ENCODE results near the gene TRMT1. TPM values are rescaled to one million over a fixed set of nuclear protein-coding genes. Genes with fewer than 3 reads are reported as not detected.

The TRMT1 gene
- total RNA-seq, 2 experiments from 2014 or later = 43.2 to 50.2 TPM

DNA sequence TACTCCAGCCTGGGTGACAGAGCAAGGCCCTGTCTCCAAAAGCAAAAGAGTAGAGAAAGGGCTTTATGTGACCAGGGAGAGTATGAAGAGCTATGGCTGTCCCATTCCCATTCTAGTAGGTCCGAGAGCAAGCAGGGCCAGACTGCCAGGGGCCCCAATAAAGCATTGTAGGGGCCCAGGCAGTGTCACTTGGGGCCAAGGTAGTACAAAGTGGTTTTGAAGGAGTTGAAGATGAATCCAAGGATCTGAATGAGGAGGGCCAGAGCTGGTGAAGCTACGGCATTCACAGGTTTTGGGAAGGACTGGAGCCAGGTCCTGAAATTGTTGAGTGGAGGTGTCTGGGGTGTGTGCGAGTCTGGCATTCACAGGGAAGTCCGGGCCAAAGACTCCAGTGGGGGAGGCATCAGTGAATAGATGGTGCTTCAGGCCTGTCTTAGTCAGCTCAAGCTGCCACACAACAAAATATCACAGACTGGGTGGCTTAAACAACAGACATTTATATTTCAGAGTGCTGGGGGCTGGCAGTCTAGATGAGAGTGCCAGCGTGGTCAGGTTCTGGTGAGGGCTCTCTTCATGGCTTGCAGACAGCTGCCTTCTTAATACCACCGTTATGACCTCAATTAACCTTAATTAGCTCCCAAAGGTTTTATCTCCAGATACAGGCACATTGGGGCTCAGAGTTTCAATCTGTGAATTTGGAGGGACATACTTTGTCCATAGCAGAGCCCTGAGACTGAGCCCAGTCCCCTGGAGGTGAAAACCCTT is 11.5 kb upstream of the TRMT1 start:
- no peaks in the 10 kb centered on the region for H3K27me3 Mint-ChIP-seq
- H3K4me1 Mint-ChIP-seq = peaks cover 24% of the 10 kb centered on the region
- CTCF ChIA-PET = interaction anchor here (0.8 to 1.3 kb wide), 3 partner anchors 9 to 150 kb away, joined by 3 to 4 read pairs (median 3); no protein-coding TSS in a partner anchor
- no peak for DNase-seq
- no peaks in the 10 kb centered on the region for H3K9me3 Mint-ChIP-seq (ENCODE audit: low read depth)
- H3K4me3 Mint-ChIP-seq = no peak overlapping the region
- H3K27ac Mint-ChIP-seq = peak overlapping the region; percentile 3
- peaks cover 2% of the 10 kb centered on the region for H3K36me3 Mint-ChIP-seq
- ATAC-seq = no peak

DNA sequence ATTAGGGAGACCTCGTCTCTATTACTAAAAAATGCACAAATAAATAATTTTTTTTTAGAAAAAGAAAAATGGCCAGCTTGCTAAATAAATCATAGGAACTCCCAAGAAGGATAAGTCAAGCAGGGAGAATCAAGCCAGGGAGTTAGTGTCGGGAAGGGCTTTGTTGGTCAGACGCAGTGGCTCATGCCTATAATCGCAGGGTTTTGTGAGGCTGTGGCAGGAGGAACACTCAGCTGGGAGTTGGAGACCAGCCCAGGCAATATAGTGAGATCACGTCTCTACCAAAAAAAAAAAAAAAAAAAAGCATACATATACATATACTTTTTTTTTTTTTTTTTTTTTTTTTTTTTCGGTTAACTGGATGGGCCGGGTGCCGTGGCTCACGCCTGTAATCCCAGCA is 10.5 kb upstream of the TRMT1 start:
- Mint-ChIP-seq H3K9me3 (ENCODE audit: low read depth) (no peaks in the 10 kb centered on the region), H3K27me3 (no peaks in the 10 kb centered on the region), H3K4me3 (no peak overlapping the region), H3K36me3 (peaks cover 2% of the 10 kb centered on the region), H3K4me1 (peaks cover 23% of the 10 kb centered on the region), H3K27ac (no peak overlapping the region)
- no peak for ATAC-seq
- CTCF ChIA-PET = interaction anchor here (0.7 to 1.7 kb wide), 4 partner anchors 8 to 151 kb away, joined by 3 to 4 read pairs (median 4); partner anchors contain the start of genes IER2 and STX10
- no peak for DNase-seq

DNA sequence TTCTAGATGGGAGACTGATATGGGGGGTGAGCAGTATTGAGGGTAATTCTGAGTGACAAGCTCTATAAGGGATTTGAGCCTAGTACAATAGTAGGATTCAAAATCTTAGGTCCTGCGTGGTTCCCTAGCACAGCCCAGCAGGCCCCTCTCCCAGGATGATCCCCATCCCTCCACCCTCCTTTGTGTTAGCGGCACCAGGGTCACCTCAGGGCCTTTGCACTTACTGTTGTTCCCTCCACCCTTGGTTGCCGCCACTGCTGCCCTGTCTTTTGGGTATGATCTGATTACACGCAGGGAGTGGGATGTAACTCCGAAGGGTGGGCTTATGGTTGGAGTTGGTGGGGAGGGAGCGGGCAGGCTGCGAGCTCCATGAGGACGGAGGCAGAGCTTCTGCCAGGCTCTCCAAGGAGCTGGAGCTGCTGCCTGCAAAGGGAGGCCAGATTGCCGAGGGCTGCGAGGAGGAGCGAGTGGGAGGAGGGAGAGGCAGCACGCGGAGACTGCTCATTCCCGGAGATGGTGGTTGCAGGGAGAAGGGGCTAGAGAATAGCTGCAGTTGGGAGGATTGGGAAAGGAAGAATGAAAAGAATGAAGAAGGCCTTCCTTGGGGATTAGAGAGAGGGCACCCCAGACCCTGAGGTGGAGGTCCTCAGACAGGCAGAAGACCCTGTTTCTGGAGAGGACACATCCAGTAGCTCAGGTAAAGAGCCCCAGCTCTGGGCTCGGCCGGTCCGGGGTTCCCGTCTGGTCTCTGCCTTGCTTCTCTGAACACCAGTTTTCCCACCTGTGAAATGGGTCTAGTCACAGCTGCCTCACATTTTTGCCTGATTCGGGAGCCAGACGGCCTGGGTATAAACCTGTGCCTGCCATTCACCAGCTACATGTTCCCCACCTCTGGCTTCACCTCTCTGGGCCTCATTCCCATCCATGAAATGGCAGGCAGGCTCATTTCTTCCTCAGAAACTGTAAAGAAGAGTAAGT is 6.7 kb upstream of the TRMT1 start:
- H3K27ac Mint-ChIP-seq = no peak overlapping the region
- no peaks in the 10 kb centered on the region for H3K9me3 Mint-ChIP-seq (ENCODE audit: low read depth)
- no peaks in the 10 kb centered on the region for H3K36me3 Mint-ChIP-seq
- H3K27me3 Mint-ChIP-seq = no peaks in the 10 kb centered on the region
- peaks cover 44% of the 10 kb centered on the region for H3K4me1 Mint-ChIP-seq
- ATAC-seq = no peak
- H3K4me3 Mint-ChIP-seq = no peak overlapping the region
- DNase-seq = no peak
- CTCF ChIA-PET = interaction anchor here (1.1 kb wide), 1 partner anchor 163 kb away, joined by 3 read pairs; no protein-coding TSS in a partner anchor

DNA sequence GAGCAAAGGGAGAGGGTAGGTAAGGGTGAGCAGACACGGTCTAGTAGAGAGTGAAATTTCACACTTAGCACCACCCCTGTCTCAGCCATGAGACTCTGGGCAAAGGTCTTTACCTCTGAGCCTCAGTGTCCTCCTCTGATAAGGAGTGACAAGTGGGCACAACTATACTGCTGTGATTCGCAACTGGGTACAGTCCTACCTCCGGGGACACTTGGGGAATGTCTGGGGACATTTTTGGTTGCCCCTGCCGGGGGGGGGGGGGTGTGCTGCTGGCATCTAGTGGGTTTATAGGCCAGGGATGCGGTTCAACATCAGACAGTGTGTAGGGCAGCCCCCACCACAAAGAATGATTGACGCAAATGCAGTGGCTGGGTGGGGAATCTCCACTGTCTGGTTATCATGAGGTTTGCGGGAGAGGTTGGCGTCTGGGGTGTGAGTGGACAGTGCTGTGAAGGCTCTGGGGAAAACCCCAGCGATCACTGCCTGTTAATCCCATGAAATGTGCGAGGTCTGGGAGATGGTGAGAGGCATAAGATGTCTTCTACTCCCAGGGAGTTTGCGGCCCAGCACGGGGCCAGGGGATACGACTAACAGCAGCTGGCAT is 5.8 kb upstream of the TRMT1 start:
- ATAC-seq (no peak), DNase-seq (no peak)
- Mint-ChIP-seq H3K4me3 (no peak overlapping the region), H3K36me3 (no peaks in the 10 kb centered on the region), H3K4me1 (peaks cover 44% of the 10 kb centered on the region), H3K9me3 (ENCODE audit: low read depth) (no peaks in the 10 kb centered on the region), H3K27ac (peak overlapping the region; percentile 47), H3K27me3 (no peaks in the 10 kb centered on the region)
- CTCF ChIA-PET = no interaction called here

DNA sequence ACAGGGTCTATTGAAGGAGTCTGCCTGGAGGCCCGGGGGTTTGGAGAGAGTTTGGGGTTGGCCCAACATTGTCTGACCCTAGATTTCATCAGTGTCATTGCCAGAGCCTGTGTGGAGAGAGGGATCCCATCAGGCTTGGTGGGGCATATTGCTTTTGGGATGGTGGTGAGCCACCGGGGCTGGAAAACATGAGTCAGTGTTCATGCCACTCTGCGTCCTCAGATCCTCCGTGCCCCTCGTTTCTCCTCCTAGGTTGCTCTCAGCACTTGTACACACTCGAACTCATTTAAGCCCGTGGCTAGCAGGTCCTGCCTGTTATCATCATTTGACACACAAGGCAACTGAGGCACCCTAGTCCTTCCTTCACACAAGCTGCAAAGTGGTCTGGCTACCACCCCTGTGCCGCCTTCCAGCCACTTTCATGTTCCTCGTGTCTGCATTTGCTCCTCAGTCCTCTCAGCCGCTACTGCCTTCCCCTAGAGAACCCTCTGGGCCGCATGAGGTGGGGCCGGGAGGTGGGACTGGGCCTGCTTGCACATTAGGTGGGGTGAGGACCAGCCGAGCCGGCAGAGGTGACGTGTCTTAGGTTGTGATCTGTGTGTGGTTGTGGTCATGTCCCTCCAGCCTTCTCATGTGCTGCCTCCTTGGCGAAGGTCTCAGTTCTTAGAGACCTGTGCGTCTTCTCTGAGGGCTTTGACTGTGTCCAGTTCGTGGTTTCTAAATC is 5.2 kb upstream of the TRMT1 start:
- H3K4me1 Mint-ChIP-seq = peaks cover 44% of the 10 kb centered on the region
- CTCF ChIA-PET = interaction anchor here (0.8 to 2.4 kb wide), 2 partner anchors 10 to 17 kb away, joined by 5 to 11 read pairs; no protein-coding TSS in a partner anchor
- no peak overlapping the region for H3K4me3 Mint-ChIP-seq
- H3K27me3 Mint-ChIP-seq = no peaks in the 10 kb centered on the region
- no peak for ATAC-seq
- H3K27ac Mint-ChIP-seq = peak overlapping the region; percentile 47
- DNase-seq = peak; percentile 63
- no peaks in the 10 kb centered on the region for H3K36me3 Mint-ChIP-seq
- H3K9me3 Mint-ChIP-seq (ENCODE audit: low read depth) = no peaks in the 10 kb centered on the region

DNA sequence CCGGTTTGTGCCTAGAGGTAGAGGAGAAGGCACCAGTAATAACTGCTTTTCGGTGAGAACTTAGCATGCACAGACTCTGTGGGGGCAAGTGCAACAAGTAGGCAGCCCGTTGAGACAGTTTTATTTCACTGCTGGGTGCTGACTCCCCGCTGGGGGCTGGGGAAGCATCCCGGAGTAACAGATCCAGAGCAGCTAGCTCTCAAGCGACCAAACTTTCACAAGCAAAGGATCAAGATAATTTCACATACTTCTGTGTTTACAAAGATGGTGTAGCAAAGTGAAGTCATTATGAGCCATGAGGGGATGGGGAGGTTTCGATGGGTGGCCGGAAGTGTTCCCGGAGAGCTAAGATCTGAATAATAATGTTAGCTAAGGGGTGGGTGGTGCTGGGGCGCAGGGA is 4.3 kb upstream of the TRMT1 start:
- DNase-seq (no peak), ATAC-seq (no peak)
- peaks cover 48% of the 10 kb centered on the region for H3K4me1 Mint-ChIP-seq
- H3K27ac Mint-ChIP-seq = peak overlapping the region; percentile 58
- H3K27me3 Mint-ChIP-seq = no peaks in the 10 kb centered on the region
- H3K9me3 Mint-ChIP-seq (ENCODE audit: low read depth) = no peaks in the 10 kb centered on the region
- H3K36me3 Mint-ChIP-seq = peaks cover 1% of the 10 kb centered on the region
- CTCF ChIA-PET = interaction anchor here (0.8 to 2.4 kb wide), 3 partner anchors 11 to 35 kb away, joined by 4 to 11 read pairs (median 5); no protein-coding TSS in a partner anchor
- no peak overlapping the region for H3K4me3 Mint-ChIP-seq

DNA sequence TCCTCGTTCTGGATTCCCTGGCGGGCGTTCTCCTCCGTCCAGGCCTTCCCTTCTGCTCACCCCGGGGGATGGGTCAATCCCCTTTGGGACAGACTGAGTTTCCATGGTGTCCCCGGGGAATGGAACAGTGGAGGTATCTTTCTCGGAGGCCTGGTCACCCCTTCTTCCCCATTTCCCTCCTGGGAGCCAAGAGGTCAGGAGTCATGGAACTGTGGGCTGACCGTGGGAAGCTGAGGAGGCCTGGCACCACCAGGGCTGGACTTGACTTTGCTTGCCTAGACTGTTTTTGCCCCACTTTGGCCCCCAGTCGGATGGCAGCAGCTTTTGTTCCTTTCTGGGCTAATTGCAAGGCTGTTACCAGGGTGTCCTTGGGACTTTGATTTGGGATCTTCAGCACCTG is 3.5 kb upstream of the TRMT1 start:
- ATAC-seq = no peak
- H3K9me3 Mint-ChIP-seq (ENCODE audit: low read depth) = no peaks in the 10 kb centered on the region
- CTCF ChIA-PET = interaction anchor here (1.4 to 2.4 kb wide), 4 partner anchors 8 to 35 kb away, joined by 4 to 11 read pairs (median 5); partner anchors contain the start of genes IER2 and STX10
- H3K36me3 Mint-ChIP-seq = peaks cover 1% of the 10 kb centered on the region
- no peak for DNase-seq
- H3K4me3 Mint-ChIP-seq = peak overlapping the region; percentile 74
- H3K4me1 Mint-ChIP-seq = peaks cover 56% of the 10 kb centered on the region
- no peak overlapping the region for H3K27ac Mint-ChIP-seq
- H3K27me3 Mint-ChIP-seq = no peaks in the 10 kb centered on the region

DNA sequence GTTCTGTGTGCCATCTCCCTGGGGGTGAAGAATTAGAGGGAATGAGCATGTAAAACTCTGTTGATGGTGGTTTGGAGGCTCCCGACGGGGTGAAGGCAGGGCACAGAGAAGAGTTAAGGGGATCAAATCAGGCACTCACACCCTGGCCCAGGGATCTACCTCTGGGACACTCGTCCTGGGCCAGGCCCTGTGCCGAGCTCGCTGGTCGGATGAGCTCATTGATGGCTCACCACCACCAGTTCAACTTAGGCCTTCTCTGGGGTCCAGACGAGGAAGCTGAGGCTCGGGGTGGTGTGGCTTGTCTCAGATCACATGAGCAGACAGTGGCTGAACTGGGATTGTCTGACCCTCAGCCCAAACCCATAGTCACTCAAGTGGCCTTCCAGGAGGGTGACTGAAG is 3.1 kb upstream of the TRMT1 start:
- Mint-ChIP-seq H3K9me3 (ENCODE audit: low read depth) (no peaks in the 10 kb centered on the region), H3K27me3 (no peaks in the 10 kb centered on the region), H3K36me3 (peaks cover 1% of the 10 kb centered on the region), H3K27ac (no peak overlapping the region), H3K4me1 (peaks cover 60% of the 10 kb centered on the region), H3K4me3 (peak overlapping the region; percentile 74)
- ATAC-seq (no peak), DNase-seq (no peak)
- CTCF ChIA-PET = interaction anchor here (0.8 to 2.4 kb wide), 6 partner anchors 8 to 36 kb away, joined by 3 to 11 read pairs (median 4); partner anchors contain the start of genes IER2 and STX10

DNA sequence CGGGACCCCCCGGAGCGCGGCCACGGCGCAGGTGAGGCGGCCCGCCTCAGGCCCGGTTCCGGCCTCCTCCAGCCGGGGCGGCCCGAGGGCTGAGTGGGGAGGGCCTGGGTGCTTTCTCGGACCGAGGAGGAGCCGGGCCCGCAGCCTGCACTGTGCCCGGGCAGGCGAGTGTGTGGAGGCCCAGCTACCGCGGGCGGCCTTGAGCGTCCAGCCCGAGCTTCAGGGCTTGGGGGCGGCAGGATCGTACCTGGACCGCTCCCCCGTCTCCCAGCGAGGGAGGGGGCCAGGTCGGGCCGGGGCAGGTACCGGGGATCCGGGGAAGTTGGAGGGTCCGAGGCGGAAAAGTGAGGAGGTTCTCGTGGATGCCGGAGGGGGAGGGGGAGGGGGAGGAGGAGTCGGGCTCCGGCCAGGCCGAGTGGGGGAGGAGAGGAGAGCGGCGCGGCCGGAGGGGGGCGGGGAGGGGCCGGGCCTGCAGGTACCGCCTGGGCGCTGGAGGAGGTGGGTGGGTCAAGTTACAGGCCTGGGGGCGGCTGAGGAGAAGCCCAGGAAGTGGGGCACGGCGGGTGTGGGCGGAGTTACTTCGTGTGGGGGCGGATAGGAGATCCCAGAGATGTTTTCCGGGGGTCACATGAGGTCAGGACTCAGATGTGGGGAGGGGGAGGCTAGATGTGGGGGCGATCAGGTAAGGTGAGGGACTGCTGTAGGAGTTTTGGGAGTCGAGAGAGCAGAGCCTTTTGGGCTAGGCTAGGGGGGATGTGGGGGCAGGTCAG is 2.1 kb upstream of the TRMT1 start:
- peak; percentile 81 for DNase-seq
- CTCF ChIA-PET = interaction anchor here (0.8 to 3.7 kb wide), 11 partner anchors 9 to 77 kb away, joined by 3 to 32 read pairs (median 4); partner anchors contain the start of genes IER2 and STX10
- Mint-ChIP-seq H3K27ac (peak overlapping the region; percentile 76), H3K9me3 (ENCODE audit: low read depth) (no peaks in the 10 kb centered on the region), H3K4me1 (peaks cover 61% of the 10 kb centered on the region), H3K36me3 (peaks cover 1% of the 10 kb centered on the region), H3K27me3 (no peaks in the 10 kb centered on the region), H3K4me3 (peak overlapping the region; percentile 74)
- no peak for ATAC-seq

DNA sequence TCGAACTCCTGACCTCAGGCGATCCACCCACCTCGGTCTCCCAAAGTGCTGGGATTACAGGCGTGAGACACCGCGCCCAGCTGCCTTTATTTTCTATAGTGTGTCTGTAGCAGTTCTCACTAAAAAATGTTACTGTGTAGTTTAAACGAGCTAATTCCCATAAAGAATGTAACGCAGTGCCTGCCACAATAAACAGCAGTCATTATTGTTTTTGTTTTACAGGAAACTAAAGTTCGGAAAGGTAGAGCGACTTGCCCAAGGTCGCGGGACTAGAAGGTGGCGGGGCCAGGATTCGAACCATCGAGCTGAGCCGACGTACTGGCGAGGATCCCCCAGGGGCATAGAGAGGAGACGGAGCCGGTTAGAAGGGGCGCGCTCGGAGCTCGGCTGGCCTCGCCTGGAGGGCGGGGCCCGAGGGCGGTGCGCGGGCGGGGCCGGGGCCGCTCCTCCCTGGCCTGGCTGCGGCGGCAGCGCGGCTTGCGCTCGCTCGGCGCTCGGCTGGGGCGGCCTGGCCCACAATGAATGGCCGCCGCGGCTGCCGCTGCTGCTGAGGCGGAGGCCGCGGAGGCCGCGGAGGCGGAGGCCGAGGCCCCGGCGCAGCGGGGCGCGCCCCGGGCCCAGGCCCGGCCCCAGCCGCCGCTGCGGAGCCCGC is 1.4 kb upstream of the TRMT1 start, which contains the start of gene NACC1:
NACC1 (plus strand) TSS at position 493 of the 652 bp plus-strand sequence. CDS start 16,944 bp downstream, outside the sequence.
- Mint-ChIP-seq H3K9me3 (ENCODE audit: low read depth) (no peaks in the 10 kb centered on the region), H3K4me1 (peaks cover 56% of the 10 kb centered on the region), H3K27ac (peak within 1 kb of the TSS; percentile 96), H3K36me3 (peaks cover 1% of the 10 kb centered on the region), H3K4me3 (peak within 1 kb of the TSS; percentile 93), H3K27me3 (no peaks in the 10 kb centered on the region)
- ATAC-seq (peak; percentile 88), DNase-seq (peak; percentile 93)
- CTCF ChIA-PET = interaction anchor here (0.8 to 3.7 kb wide), 9 partner anchors 12 to 153 kb away, joined by 3 to 32 read pairs (median 5); partner anchors contain the start of genes IER2 and STX10

DNA sequence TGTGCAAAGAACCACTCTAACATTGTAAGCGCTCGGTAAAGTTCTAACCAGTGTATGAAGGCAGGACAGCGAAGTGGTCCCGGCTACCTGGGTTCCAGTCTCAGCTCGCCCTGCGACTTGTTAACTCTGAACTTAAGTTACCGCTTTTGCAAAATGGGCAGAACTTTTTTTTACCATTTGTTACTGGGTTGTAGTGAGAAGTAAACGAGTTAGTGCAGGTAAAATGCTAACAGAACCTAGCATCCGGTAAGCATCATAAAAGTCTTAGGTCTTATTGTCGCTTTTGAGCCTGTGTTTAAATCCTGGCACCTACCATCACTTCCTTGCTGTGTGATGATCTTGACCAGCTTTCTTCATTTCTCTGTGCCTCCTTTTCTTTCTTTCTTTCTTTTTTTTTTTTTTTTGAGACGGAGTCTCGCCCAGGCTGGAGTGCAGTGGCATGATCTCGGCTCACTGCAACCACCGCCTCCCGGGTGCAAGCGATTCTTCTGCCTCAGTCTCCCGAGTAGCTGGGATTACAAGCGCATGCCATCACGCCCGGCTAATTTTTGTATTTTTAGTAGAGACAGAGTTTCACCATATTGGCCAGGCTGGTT is 734 bp upstream of the TRMT1 start:
- Mint-ChIP-seq H3K27ac (peak overlapping the region; percentile 96), H3K36me3 (peaks cover 5% of the 10 kb centered on the region), H3K4me3 (peak overlapping the region; percentile 93), H3K27me3 (no peaks in the 10 kb centered on the region), H3K9me3 (ENCODE audit: low read depth) (no peaks in the 10 kb centered on the region), H3K4me1 (peaks cover 51% of the 10 kb centered on the region)
- CTCF ChIA-PET = interaction anchor here (0.6 to 3.7 kb wide), 8 partner anchors 12 to 152 kb away, joined by 3 to 32 read pairs (median 6); partner anchors contain the start of genes IER2 and STX10
- DNase-seq (no peak), ATAC-seq (peak; percentile 8)

Data from activated CD8-positive, alpha-beta memory T cell treated with anti-CD3 and anti-CD28 coated beads, Interleukin-2, amount 10 ng/mL, durations not matched to agents 7 days and 5 days (primary cell).